GM12878 (cell line): ENCODE results near the gene PGLYRP2. TPM values are rescaled to one million over a fixed set of nuclear protein-coding genes. Genes with fewer than 3 reads are reported as not detected.

ENCODE experiments used
- ATAC-seq: fragments of 200-7000 bp; cut with Tn5 transposase; 3 replicates; pipeline ENCODE4 v1.9.1; 2020; ENCODE audit warnings: mild to moderate bottlenecking, moderate library complexity
- BruUV-seq: library from RNA; stranded (reverse); fragments of 400-500 nt; replicated peaks from 2 replicates; lab custom pipeline; 2021; lab: Mats Ljungman, UMichigan
- CTCF ChIA-PET: fragments of 300-600 bp; sonication (Branson Sonifier 250); formaldehyde crosslinking; extraction: SDS; loops from one replicate; lab custom pipeline; 2021; ENCODE audit warnings: inconsistent platforms; lab: Yijun Ruan, JAX
- POLR2A ChIA-PET: fragments of 350-600 bp; formaldehyde crosslinking; extraction: SDS; loops from one replicate; lab custom pipeline; 2021; ENCODE audit warnings: inconsistent platforms; lab: Charles Lee
- RAD21 ChIA-PET: fragments of 300-600 bp; sonication (Branson Sonifier 250); formaldehyde crosslinking; loops from one replicate; lab custom pipeline; 2023; ENCODE audit warnings: antibody characterized with exemption; ENCODE audit not compliant: unreplicated experiment; lab: Charles Lee
- SMC1A ChIA-PET: fragments of 300-600 bp; sonication (Branson Sonifier 250); formaldehyde crosslinking; loops from one replicate; lab custom pipeline; 2023; ENCODE audit not compliant: unreplicated experiment, uncharacterized antibody; lab: Charles Lee
- DNase-seq: peaks from one replicate; pipeline ENCODE4 v3.0.0-alpha.2; 2011; ENCODE audit warnings: low read depth, low spot score
- FAIRE-seq: peaks from 3 replicates; lab custom pipeline; 2011; peaks lifted over from hg19 to GRCh38; lab: Jason Lieb, UNC
- H2AFZ ChIP-seq: 2 replicates; pipeline ENCODE4 v1.6.0; 2011; ENCODE audit warnings: low read depth, low read length, control low read depth; ENCODE audit not compliant: control insufficient read depth
- H3K27ac ChIP-seq: 2 replicates; pipeline ENCODE4 v1.5.1; 2011; ENCODE audit warnings: control low read depth; ENCODE audit not compliant: control insufficient read depth, insufficient read depth
- H3K27me3 ChIP-seq, 2 experiments: replicated peaks in 1 of 2; 2 replicates each; pipeline versions ENCODE4 v1.6.0 to v1.6.1; 2011; ENCODE audit warnings: low read length in 1 of 2; ENCODE audit not compliant: control insufficient read depth in 2 of 2, insufficient read depth in 2 of 2
- H3K36me3 ChIP-seq, 2 experiments: 2 replicates each; pipeline ENCODE4 v1.5.1; 2011; ENCODE audit warnings: low read length in 1 of 2; ENCODE audit not compliant: control insufficient read depth in 2 of 2, insufficient read depth in 2 of 2
- H3K4me1 ChIP-seq: 2 replicates; pipeline ENCODE4 v1.6.1; 2011; ENCODE audit warnings: mild to moderate bottlenecking, low read length, moderate library complexity, mixed read lengths; ENCODE audit not compliant: control insufficient read depth, insufficient read depth
- H3K4me2 ChIP-seq: 2 replicates; pipeline ENCODE4 v1.6.0; 2011; ENCODE audit warnings: control low read depth; ENCODE audit not compliant: control insufficient read depth, insufficient read depth
- H3K4me3 ChIP-seq: fragments of 200-600 bp; sonication (generic); 2 replicates; pipeline ENCODE4 v1.5.1; 2016
- H3K79me2 ChIP-seq: 2 replicates; pipeline ENCODE4 v1.6.0; 2011; ENCODE audit warnings: low read length; ENCODE audit not compliant: control insufficient read depth, insufficient read depth
- H3K9ac ChIP-seq: 2 replicates; pipeline ENCODE4 v1.8.0; 2011; ENCODE audit warnings: low read length, control low read depth, mixed read lengths; ENCODE audit not compliant: control insufficient read depth, insufficient read depth
- H3K9me3 ChIP-seq: replicated peaks from 3 replicates; pipeline ENCODE4 v1.5.1; 2011; ENCODE audit warnings: mild to moderate bottlenecking, low read length; ENCODE audit not compliant: control insufficient read depth, insufficient read depth
- H4K20me1 ChIP-seq: 2 replicates; pipeline ENCODE4 v1.6.0; 2011; ENCODE audit not compliant: control insufficient read depth, insufficient read depth
- CHD2 ChIP-seq: IDR thresholded peaks from 2 replicates; pipeline ENCODE4 v1.6.1; 2011; ENCODE audit warnings: low read depth, low read length, improper control_type of control experiment, borderline replicate concordance
- DPF2 ChIP-seq: fragments of 450-650 bp; IDR thresholded peaks from 2 replicates; pipeline ENCODE4 v1.6.1; 2017; ENCODE audit warnings: mild to moderate bottlenecking
- EED ChIP-seq: sonication (generic); IDR thresholded peaks from 2 replicates; pipeline ENCODE4 v1.6.1; 2016; ENCODE audit warnings: antibody characterized with exemption, low read depth
- GATAD2B ChIP-seq: fragments of 450-650 bp; conservative IDR thresholded peaks from 2 replicates; pipeline ENCODE4 v1.6.1; 2017; ENCODE audit warnings: low read depth, mild to moderate bottlenecking, moderate library complexity
- MEF2B ChIP-seq: fragments of 450-650 bp; IDR thresholded peaks from 2 replicates; pipeline ENCODE4 v1.6.1; 2018; ENCODE audit warnings: mild to moderate bottlenecking, moderate library complexity; ENCODE audit not compliant: partially characterized antibody, poor library complexity, severe bottlenecking
- PML ChIP-seq: IDR thresholded peaks from 2 replicates; pipeline ENCODE4 v1.6.1; 2012; ENCODE audit warnings: low read length, inconsistent platforms
- RAD21 ChIP-seq: IDR thresholded peaks from 2 replicates; pipeline ENCODE4 v1.6.1; 2011; ENCODE audit warnings: mild to moderate bottlenecking, low read depth, low read length, moderate library complexity; ENCODE audit not compliant: insufficient read depth
- WGBS: methylation state at CpG from one replicate; pipeline ENCODE4 v1.1.6; 2016; ENCODE audit warnings: low lambda C conversion rate; ENCODE audit not compliant: insufficient replicate concordance, insufficient coverage; ENCODE audit errors: missing lambda C conversion rate; 5-methylcytosine and 5-hydroxymethylcytosine counted together
- in situ Hi-C: fragments of 300-500 bp; cut with MboI; formaldehyde crosslinking; loops from 9 replicates; pipeline ENCODE4 v1.14.3; 2018; ENCODE audit warnings: mixed read lengths
- intact Hi-C: fragments of 100-400 bp; cut with micrococcal nuclease; formaldehyde crosslinking; loops from one replicate; pipeline ENCODE4 v1.14.2; 2022; ENCODE audit not compliant: unreplicated experiment
- polyA plus RNA-seq, 11 experiments: library from polyadenylated mRNA; depleted of rRNA in 4 of 11; unstranded in 6 of 11; stranded (reverse) in 5 of 11; fragments of >200 nt; fragmentation: Nextera tagmentation in 4 of 11; fragmentation: Illumina TruSeq in 1 of 11; extraction: Ambion mirVana in 4 of 11; extraction: Trizol in 1 of 11; gene quantifications; 1 replicate in 1 of 11; 2 replicates in 10 of 11; pipeline versions ENCODE4 v1.2.1 to v1.2.3, GENCODE V29; 2011 to 2016; ENCODE audit warnings: inconsistent platforms in 2 of 11, missing spikeins in 2 of 11, low read depth in 1 of 11
- total RNA-seq, 4 experiments: library from RNA; depleted of rRNA in 3 of 4; stranded (reverse); fragments of >200 nt in 3 of 4; fragmentation: Illumina TruSeq in 1 of 4; extraction: Trizol in 1 of 4; gene quantifications; 2 replicates each; pipeline versions ENCODE4 v1.2.1 to v1.2.3, GENCODE V29; 2013 to 2021
- TF ChIP-seq, protein P1 (sequence below): IDR thresholded peaks from 2 replicates; pipeline ENCODE4 v1.6.1; 2011; ENCODE audit warnings: low read depth, low read length, improper control_type of control experiment, borderline replicate concordance
- TF ChIP-seq, protein P2 (sequence below): fragments of 450-650 bp; IDR thresholded peaks from 2 replicates; pipeline ENCODE4 v1.6.1; 2017; ENCODE audit warnings: mild to moderate bottlenecking, low read depth, inconsistent platforms; ENCODE audit not compliant: poor library complexity, severe bottlenecking

The PGLYRP2 gene
- total and polyA plus RNA-seq, 10 of the 15 experiments (the other 5 are each of a cell fraction or from before 2014, with no cell fraction given) = 0.15 to 0.48 (median 0.26) TPM; not detected in 5

DNA sequence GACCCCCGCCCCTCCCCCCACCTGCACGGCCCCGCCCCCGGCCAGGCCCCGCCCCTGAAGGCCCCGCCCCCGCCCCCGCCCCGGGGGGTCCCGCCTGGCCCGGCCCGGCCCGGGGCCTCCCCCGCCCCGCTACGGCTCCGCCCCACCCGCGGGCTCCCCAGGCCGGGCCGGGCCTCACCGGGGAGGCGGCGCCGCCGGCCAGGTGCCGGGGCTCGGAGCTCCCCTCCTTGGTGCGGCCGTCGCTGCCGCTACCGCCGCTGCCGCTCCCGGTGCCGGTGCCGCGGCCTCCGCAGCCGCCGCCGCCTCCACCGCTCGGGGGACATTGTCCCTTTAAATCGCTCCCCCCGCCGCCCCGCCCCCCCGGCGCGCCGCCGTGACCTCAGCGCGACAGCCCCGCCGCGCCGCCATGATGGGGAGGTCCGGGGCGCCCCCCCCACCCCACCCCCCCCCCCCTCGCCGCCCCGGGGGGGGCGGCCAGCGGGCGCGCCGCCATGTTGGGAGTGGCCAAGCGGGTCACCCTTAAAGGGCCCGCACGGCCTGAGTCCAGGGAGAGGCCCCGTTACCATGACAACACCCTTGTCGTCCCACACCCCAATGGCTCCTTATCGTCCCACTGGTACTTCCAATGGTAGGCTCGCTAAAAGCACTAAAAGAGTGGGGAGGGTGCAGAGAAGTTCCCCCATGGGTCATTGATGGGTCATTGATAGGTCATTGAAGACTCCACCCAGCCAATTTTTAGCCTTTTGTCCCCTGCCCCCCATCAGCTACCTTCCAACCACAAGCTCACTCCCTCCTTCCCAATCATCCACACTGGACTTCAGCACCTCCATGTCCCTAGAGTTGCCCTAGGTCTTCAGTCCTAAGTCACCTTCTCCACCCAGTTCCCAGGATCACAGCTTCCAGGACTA, 29.4 kb downstream of the PGLYRP2 start, which contains the start of gene WIZ (continued):
- no peak for TF ChIP-seq EED
- TF ChIP-seq CHD2 = no peak
- no peak for TF ChIP-seq PML
- TF ChIP-seq, protein P1, sequence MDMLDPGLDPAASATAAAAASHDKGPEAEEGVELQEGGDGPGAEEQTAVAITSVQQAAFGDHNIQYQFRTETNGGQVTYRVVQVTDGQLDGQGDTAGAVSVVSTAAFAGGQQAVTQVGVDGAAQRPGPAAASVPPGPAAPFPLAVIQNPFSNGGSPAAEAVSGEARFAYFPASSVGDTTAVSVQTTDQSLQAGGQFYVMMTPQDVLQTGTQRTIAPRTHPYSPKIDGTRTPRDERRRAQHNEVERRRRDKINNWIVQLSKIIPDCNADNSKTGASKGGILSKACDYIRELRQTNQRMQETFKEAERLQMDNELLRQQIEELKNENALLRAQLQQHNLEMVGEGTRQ = no peak
- TF ChIP-seq, protein P2, sequence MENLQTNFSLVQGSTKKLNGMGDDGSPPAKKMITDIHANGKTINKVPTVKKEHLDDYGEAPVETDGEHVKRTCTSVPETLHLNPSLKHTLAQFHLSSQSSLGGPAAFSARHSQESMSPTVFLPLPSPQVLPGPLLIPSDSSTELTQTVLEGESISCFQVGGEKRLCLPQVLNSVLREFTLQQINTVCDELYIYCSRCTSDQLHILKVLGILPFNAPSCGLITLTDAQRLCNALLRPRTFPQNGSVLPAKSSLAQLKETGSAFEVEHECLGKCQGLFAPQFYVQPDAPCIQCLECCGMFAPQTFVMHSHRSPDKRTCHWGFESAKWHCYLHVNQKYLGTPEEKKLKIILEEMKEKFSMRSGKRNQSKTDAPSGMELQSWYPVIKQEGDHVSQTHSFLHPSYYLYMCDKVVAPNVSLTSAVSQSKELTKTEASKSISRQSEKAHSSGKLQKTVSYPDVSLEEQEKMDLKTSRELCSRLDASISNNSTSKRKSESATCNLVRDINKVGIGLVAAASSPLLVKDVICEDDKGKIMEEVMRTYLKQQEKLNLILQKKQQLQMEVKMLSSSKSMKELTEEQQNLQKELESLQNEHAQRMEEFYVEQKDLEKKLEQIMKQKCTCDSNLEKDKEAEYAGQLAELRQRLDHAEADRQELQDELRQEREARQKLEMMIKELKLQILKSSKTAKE = no peak

DNA sequence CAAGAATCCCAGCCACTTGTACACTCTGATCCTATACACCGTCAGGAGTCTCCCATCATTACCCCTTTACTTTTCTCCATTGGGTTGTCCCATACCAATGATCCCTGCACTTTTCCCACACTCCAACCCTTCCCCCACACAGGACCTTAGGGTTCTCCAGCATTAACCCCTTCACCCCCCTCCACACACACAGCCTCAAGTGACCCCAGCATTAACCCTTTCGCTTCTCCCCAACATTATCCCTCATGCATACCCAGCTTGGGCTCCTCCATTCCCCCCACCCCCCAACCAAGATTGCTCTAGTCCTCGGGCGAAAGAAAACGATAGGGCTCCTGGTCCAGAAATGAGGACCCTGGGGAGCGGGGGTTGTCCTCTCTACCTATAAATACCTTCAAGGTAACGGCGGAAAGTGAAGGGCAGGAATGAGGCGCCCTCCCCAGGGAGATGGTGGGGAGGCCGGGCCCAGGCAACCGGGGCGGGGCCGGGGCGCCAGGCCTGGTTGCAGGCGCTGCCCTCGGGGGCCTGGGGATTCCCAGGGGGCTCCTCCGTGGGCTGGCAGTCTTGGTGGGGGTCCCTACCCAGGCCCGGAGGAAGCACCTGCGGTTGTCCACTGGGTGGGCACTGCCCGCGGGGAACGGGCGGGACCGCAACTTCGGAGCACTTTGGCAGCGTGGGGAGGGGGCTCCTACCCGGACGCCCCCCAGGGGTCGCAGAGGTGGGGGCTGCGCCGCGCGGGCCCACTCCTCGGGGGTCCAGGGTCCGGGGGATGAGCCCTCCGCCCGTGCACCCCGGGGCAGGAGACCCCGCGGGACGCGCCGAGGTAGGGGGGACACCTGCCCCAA, 30.3 kb downstream of the PGLYRP2 start:
- SMC1A ChIA-PET = interaction anchor here (1.5 kb wide), 1 partner anchor 14 kb away, joined by 3 read pairs; no protein-coding TSS in a partner anchor
- H3K9ac ChIP-seq = peak overlapping the region; percentile 39
- H3K27ac ChIP-seq = no peak overlapping the region
- WGBS = 2% methylated on average over 31 of the region's 43 CpGs
- intact Hi-C loops = no loop called here
- TF ChIP-seq DPF2 (0 out of 2 replicates have a peak, but pooled peaks have one; percentile 43), MEF2B (peak; percentile 84), GATAD2B (peak; percentile 59; the same call in 1 of the 2 replicates), RAD21 (0 out of 2 replicates have a peak, but pooled peaks have one; percentile 7), PML (no peak)
- no peaks in the 10 kb centered on the region for H3K9me3 ChIP-seq
- peak overlapping the region; percentile 69 for H3K4me3 ChIP-seq
- H4K20me1 ChIP-seq = no peaks in the 10 kb centered on the region
- H2AFZ ChIP-seq = peak overlapping the region; percentile 33
- CTCF ChIA-PET = no interaction called here
- BruUV-seq = no TSS peak
- H3K4me2 ChIP-seq = peak overlapping the region; percentile 89
- no peaks in the 10 kb centered on the region for H3K79me2 ChIP-seq
- POLR2A ChIA-PET = no interaction called here
- DNase-seq = no peak
- peaks cover 5 to 6% of the 10 kb centered on the region in 2 experiments for H3K36me3 ChIP-seq
- in situ Hi-C loops = no loop called here
- H3K4me1 ChIP-seq = peaks cover 7% of the 10 kb centered on the region
- peak; percentile 43 for ATAC-seq
- RAD21 ChIA-PET = no interaction called here
- no peaks in the 10 kb centered on the region for H3K27me3 ChIP-seq
- peak; percentile 44 for FAIRE-seq
